ENCODE data around the gene UBC. TPM values are rescaled to one million over a fixed set of nuclear protein-coding genes. Genes with fewer than 3 reads are reported as not detected.

Gene UBC
- total and polyA plus RNA-seq, 2 of the 4 experiments (the other 2 are of a cell fraction), result 2,042 to 4,320 TPM

DNA sequence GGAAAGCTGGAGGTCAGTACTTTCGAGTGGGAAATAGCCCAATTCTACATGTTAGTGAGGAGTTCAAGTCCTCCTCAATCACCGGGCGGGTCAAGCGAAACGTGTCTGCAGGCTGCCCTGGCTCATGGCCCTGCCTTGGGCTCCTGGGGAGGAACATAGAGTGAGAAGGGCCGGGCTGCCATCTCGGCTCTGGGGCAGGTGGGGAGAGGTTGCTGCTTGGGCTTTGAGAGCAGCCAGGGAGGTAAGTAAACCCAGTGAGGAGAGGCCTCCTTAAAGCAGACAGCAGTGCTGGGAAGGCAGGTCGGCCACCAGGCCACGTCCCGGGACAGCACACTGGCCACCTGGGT, 32.0 kb upstream of the UBC start:
- H3K36me3 ChIP-seq (ENCODE audit: control insufficient read depth, insufficient read depth, low read length), result peaks cover 31% of the 10 kb centered on the region
- no peak overlapping the region for H3K9ac ChIP-seq (ENCODE audit: low read depth, low read length)
- dilution Hi-C loops (cut with HindIII; ENCODE audit: low sequenced_read_pairs, unreplicated experiment), result no loop called here
- H2BK5ac ChIP-seq (ENCODE audit: low read depth, low read length, poor library complexity, severe bottlenecking), result no peak overlapping the region
- DNase-seq (no peak), ATAC-seq (ENCODE audit: low read depth) (no peak)
- no TSS peak for BruUV-seq (replicated peaks)
- H3K27me3 ChIP-seq (ENCODE audit: control insufficient read depth, insufficient read depth, low read length), result no peaks in the 10 kb centered on the region
- no peak overlapping the region for H2BK20ac ChIP-seq (ENCODE audit: low read depth, low read length)
- H2AK5ac ChIP-seq (ENCODE audit: low read depth, low read length), result no peak overlapping the region
- no peak overlapping the region for H3K4ac ChIP-seq (ENCODE audit: low read depth, low read length)
- no peak overlapping the region for H2AK9ac ChIP-seq (replicated peaks; ENCODE audit: low read depth, low read length, poor library complexity)
- no peak overlapping the region for H3K27ac ChIP-seq (ENCODE audit: insufficient read depth, low read length)
- H3K4me2 ChIP-seq (ENCODE audit: low read depth, low read length), result no peak overlapping the region
- H3K14ac ChIP-seq (replicated peaks; ENCODE audit: low read depth, low read length), result no peak overlapping the region
- no peaks in the 10 kb centered on the region for H3K79me1 ChIP-seq (ENCODE audit: low read depth in 1 of 2, low read length in 2 of 2)
- in situ Hi-C loops (cut with MboI; ENCODE audit: low sequenced_read_pairs), result no loop called here
- no peak overlapping the region for H3K23ac ChIP-seq (ENCODE audit: low read depth, low read length)
- H2BK15ac ChIP-seq (ENCODE audit: low read depth, low read length), result no peak overlapping the region
- POLR2A ChIA-PET (ENCODE audit: unreplicated experiment), result no interaction called here
- intact Hi-C loops (cut with micrococcal nuclease), result no loop called here
- no peak overlapping the region for H2AFZ ChIP-seq (replicated peaks; ENCODE audit: low read length, poor library complexity)
- no peaks in the 10 kb centered on the region for H3K9me1 ChIP-seq (ENCODE audit: insufficient read depth, low read length)
- no peak for TF ChIP-seq CEBPB (IDR thresholded peaks at IDR 0.05; ENCODE audit: low read depth, low read length)
- no peak for TF ChIP-seq MAZ (IDR thresholded peaks at IDR 0.05; ENCODE audit: borderline replicate concordance, low read depth, low read length)
- TF ChIP-seq SMC3 (IDR thresholded peaks at IDR 0.05; ENCODE audit: low read depth, low read length), result no peak
- TF ChIP-seq, protein P1, sequence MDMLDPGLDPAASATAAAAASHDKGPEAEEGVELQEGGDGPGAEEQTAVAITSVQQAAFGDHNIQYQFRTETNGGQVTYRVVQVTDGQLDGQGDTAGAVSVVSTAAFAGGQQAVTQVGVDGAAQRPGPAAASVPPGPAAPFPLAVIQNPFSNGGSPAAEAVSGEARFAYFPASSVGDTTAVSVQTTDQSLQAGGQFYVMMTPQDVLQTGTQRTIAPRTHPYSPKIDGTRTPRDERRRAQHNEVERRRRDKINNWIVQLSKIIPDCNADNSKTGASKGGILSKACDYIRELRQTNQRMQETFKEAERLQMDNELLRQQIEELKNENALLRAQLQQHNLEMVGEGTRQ (IDR thresholded peaks at IDR 0.05; ENCODE audit: low read depth, low read length), result no peak
- TF ChIP-seq RFX5 (IDR thresholded peaks at IDR 0.05; ENCODE audit: low read depth, low read length), result no peak
- TF ChIP-seq POLR2A (IDR thresholded peaks at IDR 0.05; ENCODE audit: low read depth, low read length), result no peak
- TF ChIP-seq MAFK (IDR thresholded peaks at IDR 0.05; ENCODE audit: low read depth, low read length), result no peak
- no peak for TF ChIP-seq MXI1 (IDR thresholded peaks at IDR 0.05; ENCODE audit: borderline replicate concordance, low read depth, low read length)
- no peak for TF ChIP-seq RAD21 (IDR thresholded peaks at IDR 0.05; ENCODE audit: low read length)
- TF ChIP-seq, protein P2, sequence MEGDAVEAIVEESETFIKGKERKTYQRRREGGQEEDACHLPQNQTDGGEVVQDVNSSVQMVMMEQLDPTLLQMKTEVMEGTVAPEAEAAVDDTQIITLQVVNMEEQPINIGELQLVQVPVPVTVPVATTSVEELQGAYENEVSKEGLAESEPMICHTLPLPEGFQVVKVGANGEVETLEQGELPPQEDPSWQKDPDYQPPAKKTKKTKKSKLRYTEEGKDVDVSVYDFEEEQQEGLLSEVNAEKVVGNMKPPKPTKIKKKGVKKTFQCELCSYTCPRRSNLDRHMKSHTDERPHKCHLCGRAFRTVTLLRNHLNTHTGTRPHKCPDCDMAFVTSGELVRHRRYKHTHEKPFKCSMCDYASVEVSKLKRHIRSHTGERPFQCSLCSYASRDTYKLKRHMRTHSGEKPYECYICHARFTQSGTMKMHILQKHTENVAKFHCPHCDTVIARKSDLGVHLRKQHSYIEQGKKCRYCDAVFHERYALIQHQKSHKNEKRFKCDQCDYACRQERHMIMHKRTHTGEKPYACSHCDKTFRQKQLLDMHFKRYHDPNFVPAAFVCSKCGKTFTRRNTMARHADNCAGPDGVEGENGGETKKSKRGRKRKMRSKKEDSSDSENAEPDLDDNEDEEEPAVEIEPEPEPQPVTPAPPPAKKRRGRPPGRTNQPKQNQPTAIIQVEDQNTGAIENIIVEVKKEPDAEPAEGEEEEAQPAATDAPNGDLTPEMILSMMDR (conservative IDR thresholded peaks at IDR 0.05; ENCODE audit: low read depth, low read length), result no peak
- no peak for TF ChIP-seq RCOR1 (IDR thresholded peaks at IDR 0.05; ENCODE audit: insufficient replicate concordance, low read length)
- TF ChIP-seq FOS (IDR thresholded peaks at IDR 0.05; ENCODE audit: low read depth, low read length), result no peak
- 97% methylated on average over 6 of the region's 10 CpGs; no CpG with 5 or more reads in 1 of the 2 experiments for WGBS, 2 experiments (ENCODE audit: extremely low coverage in 2 of 2, insufficient read length in 1 of 2)
- no peak overlapping the region for H4K5ac ChIP-seq (ENCODE audit: low read depth, low read length)
- H3K56ac ChIP-seq (ENCODE audit: extremely low read depth, insufficient read depth, low read length), result no peak overlapping the region
- no peak overlapping the region for H4K8ac ChIP-seq (ENCODE audit: low read depth in 2 of 2, low read length in 2 of 2)
- no peaks in the 10 kb centered on the region; the same call in 1 of the 2 replicates for H4K20me1 ChIP-seq (ENCODE audit: insufficient read depth, low read length)
- no peaks in the 10 kb centered on the region for H3K4me1 ChIP-seq (ENCODE audit: control insufficient read depth, insufficient read depth, low read length)
- no peak overlapping the region for H3K18ac ChIP-seq (ENCODE audit: low read depth, low read length)
- H3K4me3 ChIP-seq (ENCODE audit: insufficient read depth, low read depth, low read length), result no peak overlapping the region
- no peak overlapping the region for H4K91ac ChIP-seq (ENCODE audit: insufficient read depth, low read depth, low read length)
- no peak overlapping the region for H2BK120ac ChIP-seq (ENCODE audit: low read depth, low read length)
- CTCF ChIA-PET, result no interaction called here
- no peaks in the 10 kb centered on the region for H3K9me3 ChIP-seq (ENCODE audit: control insufficient read depth, insufficient read depth, low read length)
